GM15510 (cell line): Measurements from ENCODE around the gene CCNJL.

ENCODE experiments used
- POLR2A ChIP-seq: IDR thresholded peaks from 3 replicates; pipeline ENCODE4 v1.6.1; 2011; ENCODE audit warnings: borderline replicate concordance; ENCODE audit not compliant: insufficient read length; ENCODE audit errors: extremely low read depth

Gene CCNJL

DNA sequence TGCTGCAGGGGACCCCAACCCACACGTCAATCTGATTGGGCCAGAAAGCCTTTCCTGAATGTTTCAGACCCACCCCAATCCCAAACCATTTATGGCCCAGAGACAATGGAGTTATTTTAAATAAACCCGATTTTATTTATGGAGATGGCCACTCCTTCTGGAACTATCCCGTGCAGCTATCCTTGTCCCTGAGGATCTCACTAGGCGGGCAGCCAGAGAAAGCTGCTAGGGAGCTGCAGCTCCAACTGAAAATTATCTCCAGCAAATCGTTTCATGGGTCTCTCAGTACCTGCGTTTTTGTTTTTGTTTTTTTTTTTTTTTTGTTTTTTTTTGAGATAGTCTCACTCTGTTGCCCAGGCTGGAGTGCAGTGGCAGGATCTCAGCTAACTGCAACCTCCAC, 35.1 kb upstream of the CCNJL start:
- no peak for TF ChIP-seq POLR2A

DNA sequence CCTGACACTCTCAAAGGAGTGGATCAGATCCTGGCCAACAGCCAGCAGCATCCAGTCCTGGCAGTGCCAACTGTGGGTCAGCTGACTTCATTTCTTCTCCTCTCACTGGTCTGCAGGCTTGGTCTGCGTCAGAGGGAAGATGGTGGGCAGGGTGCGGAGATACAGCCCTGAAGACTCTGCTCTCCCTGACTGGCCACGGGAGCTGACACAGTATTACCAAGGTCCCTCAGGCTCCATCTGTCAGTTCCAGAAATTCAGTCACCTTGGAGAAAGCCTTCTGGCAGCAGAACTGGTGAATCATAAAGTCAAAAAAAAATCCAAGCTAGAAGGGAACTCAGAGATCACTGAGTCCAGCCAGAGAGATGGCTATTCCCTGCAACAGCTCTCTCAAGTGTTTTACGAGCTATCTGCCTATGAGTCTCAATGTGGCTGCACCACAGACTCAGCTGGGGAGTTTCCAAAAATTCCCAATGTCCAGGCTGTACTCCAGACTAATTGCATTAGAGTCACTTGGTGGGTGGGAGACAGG, 30.1 kb upstream of the CCNJL start:
- TF ChIP-seq POLR2A: no peak

DNA sequence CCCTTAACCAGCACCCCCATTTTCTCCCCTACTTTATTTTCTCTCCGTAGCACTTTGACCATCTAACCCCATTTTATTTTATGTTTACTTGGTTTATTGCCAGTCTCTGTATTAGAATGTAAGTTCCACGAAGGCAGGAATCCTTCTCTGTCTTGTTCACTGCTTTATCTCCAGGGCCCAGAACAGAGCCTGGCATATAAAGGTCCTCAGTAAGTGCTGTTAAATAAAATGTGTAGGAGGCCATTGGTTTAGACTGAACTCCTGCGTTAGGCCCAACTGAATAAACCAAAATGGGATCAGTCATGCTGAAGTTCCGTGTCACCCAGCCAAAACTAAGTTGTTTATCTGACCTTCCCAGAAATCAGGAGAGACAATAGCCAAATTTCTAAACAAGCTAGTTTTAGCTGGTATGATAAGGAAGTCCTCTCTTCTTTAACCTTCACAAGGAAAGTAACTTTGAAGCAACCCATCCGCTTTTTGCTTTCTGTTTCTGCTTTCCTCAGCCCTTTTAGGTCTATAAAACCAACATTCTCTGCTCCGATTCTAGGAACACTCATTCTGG, 29.0 kb upstream of the CCNJL start:
- no peak for TF ChIP-seq POLR2A

DNA sequence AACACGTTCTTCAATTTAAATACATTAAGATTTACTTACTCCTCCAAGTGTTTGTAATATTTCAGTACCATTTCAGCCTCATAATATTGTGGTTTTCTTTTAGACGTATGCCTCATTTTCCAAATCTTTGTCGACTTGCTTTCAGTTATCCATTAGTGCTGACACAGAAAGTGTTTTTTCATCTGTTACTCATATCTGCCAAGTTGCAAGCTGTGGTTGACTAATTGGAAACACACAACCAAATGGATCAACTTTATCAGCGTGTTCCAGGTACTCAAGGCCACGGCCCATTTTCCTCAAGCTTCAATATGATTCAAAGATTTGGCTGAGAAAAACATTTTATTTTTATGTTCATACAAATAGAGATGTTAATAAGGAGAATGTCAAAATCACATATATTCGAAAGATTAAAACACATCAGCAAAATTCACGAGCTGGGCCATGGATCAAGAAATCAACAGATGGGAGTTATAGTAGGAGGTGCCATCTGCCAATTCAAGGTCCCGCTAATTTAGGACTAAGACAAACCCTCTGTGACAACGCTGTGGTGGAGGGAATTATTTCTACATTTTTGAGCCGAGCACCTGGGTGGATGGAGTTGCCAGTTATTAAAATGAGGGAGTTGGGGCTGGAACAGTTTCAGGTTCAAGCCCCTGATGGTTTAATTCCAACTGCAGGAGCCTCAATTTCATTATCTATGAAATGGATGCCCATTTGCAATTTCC, 27.2 kb upstream of the CCNJL start:
- TF ChIP-seq POLR2A: no peak

DNA sequence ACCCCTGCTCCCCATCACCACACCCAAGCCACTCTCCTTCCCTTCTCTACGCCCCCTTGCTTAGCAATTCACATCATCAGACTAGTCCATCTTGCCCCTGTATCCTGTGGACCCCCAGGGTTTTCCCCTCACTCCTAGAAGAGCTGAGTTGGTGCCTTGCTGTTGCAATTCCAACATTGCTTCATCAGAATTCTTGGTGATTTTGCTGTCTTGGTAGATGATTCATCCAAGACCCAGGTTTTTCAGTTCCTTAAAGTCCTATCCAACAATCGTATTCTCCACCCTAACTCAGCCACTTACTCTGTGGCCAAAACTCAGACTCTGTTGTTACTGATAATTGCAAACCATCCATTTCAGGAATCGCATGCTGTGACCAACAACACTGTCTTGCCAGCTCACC, 21.4 kb upstream of the CCNJL start:
- TF ChIP-seq POLR2A: no peak

DNA sequence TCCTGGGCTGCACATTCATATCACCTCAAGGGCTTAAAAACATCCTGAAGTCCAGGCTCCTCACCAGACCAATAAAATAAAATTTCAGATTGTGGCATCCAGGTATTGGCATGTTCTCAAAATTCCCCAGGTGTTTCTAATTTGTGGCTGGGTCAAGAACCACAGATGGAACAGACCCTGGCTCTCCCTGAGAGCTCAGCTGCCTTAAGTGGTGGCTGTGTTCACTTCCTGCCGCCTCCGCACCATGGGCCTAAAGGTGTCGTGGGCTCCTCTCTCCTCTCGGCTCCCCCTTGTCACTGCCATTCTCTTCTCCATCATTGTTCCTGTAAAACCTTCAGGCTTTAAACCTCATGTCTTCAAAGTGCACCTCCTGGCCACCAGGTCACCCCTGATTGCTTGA, 17.8 kb upstream of the CCNJL start:
- TF ChIP-seq POLR2A: no peak

DNA sequence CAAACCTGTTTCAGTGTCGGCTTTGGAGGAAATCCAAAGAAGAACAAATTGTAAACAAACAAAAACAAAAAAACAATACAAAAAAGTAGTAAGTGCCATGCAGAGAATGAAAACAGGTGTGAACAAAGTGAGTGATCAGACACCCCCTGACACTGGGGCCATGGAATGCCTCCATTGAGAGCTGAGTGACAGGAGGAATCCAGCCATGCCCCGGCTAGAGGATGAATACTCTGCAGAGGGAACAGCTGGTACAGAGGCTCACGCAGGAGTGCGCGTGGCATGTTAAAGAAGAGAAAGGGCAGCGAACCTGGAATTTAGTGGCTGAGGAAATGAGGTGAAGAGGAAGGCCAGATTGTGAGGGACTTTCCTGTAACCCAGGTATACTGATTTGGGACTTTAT, 15.5 kb upstream of the CCNJL start:
- no peak for TF ChIP-seq POLR2A

DNA sequence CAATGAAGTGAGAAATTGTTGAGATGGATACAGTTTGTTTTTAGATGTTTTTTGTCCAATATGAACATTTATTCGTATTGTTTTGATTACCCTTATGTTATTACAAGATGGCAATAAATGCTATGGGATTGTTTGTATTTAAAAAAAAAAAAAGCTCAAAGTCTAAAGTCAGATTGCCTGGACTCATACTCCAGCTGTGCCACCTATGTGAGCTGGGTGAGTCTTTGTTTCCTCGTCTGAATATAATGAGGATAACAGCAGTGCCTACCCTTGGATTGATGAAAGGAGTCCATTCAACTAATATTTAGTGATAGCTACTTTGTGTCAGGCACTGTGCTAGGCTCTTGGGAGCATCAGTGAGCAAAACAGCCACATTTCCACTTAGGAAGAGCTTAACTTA, 14.6 kb upstream of the CCNJL start:
- TF ChIP-seq POLR2A: no peak

DNA sequence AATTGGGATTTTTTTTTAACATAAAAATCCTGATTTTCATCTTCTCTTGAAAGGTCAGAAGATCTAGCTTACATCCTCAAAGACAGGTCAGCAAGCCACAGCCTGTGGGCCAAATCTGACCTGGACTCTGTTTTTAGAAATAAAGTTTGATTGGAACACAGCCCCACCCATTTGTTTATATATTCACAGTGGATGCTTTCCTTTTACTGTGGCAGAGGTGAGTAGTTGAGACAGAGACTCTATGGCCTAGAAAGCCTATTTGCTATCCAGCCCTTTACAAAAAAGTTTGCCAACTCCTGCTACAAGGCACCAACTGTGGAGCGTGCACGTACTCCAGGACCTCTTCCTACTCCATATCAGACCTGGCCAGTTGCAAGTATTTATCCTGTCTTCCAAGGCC, 13.4 kb upstream of the CCNJL start:
- TF ChIP-seq POLR2A: no peak

DNA sequence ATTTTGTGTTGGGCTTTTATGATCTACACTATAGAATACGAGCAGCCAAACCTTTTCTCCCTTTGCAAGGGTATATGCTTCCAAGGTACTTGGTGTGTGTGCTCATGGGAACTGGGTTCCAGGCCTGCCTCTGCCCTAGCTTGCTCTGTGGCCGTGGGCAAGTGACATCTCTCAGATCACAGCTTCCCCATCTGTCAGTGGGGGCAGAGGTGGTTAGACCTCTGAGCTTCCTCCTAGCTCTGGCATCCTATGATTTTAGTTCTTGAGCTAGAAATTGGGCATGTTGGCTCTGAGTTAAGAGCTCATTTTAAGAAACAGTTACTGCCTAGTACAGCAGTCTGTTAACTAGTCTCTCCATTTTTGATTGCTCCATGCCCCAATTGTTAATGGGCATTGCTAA, 12.5 kb upstream of the CCNJL start:
- TF ChIP-seq POLR2A: no peak

DNA sequence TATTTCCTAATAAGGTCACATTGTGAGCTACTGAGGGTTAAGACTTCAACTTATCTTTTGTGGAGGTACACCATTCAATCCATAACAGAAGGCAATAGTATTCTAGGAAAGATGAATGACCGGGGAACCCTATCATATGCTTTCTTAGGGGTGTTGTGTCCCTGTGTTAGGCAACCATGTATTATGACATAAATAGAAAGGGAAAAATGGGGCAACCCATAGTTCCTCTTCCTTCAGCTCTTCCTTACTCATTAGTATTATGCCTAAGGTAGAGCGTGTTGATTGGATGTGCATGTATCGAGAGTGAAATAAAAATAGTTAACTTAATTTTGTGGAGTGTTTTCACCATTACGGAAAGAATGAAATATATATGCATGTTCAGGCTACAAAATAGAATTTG, 6.0 kb upstream of the CCNJL start:
- TF ChIP-seq POLR2A: no peak

DNA sequence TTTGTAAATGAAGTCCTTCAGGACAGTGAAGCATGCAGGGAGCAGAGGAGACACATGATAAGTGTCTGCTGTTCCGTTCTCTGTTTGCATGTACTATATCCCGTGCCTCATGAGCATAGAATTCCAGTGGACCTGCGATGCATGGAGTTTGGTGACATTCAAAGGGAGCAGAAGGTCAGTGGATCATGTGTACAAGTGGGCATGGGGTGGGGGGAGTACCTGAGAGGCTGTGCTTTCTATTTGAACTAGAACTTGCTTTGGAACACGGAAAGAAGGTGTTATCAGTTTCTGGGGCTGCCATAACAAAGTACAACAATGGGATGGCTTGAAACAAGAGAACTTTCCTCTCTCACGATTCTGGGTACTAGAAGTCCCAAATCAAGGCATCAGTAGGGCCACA, 5.1 kb upstream of the CCNJL start:
- no peak for TF ChIP-seq POLR2A

DNA sequence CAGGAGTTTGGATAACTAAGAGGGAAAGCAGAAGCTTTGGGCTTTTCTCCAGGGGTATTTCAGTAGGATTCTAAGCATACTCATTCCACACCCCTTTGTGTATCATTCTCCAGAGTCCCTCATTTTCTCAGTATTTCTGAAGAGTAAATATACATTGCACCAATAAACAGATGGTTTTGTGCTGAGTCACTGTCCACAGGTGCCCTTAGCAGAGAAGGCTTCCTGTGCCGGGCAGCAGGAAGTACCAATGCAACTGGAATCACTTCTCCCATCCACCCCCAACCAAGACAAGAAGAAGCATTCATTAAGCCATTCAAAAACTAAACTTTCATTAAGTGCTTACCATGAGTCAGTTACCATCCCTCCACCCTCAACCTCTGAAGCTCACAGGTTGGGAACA, 3.6 kb upstream of the CCNJL start:
- no peak for TF ChIP-seq POLR2A

DNA sequence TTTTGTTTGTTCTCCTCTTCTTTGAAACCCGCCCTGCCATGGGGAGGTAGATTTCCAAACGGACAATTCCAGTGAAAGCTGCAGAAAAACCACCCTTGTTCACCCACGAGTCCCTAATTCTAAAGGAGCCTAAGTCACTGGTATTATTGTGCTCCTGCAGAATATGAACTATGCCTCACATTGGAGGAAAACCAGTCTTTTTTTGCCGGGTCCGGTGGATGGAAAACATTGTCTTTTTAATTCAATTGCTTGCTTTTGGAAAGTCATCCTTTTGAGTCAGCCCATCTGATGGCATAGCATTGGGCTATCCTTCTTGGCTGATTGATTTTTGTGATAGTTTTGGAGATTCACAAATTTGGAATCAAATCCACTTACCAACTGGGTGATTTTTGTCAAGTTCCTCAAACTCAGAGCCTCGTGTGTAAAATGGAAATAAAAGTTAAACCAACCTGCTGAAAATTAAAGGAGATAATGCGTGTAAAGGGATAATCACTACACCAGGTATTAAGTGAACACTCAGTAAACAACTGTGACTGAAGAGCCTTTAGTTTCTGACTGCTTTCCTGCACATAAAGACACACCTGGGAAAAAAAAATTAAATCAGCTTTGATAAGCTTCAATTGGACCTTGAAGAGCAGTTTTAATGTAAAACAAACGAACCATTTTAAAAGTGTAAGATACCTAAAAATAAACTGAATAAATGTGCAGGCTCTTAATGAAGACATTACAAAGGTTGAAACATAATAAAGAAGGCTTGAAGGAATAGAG, 780 bp upstream of the CCNJL start:
- no peak for TF ChIP-seq POLR2A

DNA sequence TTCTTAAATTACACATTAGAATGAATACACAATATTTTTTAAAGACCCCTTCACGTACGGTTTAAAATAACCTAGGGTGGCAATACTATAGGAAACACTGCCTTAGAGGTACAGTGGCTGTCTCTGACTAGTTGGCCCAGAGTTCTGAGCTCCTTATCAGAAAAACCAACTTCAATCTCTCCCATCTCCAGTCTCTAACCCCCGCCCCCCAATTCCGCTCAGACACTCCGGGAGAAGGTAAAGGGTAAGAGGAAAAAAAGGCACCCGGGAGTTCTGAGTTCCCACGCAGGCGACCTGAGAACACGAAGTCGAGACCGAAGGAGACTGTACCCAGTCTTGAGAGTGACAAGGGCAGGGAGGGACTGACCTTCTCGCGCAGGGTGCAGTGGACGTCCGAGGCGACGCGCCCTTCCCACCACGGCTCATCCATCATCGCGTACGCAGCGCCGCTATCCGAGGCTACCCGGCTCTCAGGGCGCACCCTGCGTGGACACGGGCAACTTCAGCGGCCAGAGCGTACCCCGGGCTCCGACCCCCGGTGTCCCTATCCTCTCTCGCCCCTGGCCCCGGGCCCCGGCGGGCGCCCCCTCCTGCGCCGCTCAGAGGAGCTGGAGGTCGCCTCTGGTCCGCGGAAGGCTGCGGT, 752 bp downstream of the CCNJL start:
- no peak for TF ChIP-seq POLR2A

DNA sequence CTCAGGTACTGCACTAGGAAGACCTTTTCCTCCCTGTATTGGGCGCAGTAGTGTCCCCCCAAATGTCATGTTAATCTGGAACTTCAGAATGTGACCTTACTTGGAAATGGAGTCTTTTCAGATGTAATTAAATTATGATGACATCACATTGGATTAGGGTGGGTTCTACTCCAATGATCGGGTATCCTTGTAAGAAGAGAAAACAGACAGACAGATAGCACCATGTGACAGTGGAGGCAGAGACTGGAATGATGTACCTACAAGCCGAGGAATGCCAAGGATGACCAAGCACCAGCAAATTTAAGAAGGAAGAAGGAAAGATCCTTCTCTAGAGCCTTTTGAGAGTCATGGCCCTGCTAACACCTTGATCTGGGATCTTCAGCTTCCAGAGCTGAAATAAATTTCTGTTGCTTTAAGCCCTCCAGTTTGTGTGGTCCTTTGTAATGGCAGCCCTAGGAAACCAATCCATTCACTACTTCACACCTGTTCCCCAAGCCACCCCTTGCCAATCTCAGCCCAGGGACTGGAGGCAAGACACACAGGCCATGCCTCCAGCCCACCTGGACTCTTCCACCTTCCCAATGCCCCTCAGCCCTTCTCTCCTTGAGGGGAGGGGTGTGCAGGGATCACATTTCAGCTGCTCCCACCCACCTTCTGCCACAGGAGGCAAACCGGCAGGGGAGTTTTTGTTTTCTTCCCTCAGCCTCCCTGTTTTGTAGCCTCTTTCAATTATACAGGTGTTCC, 1.6 kb downstream of the CCNJL start:
- TF ChIP-seq POLR2A: no peak

DNA sequence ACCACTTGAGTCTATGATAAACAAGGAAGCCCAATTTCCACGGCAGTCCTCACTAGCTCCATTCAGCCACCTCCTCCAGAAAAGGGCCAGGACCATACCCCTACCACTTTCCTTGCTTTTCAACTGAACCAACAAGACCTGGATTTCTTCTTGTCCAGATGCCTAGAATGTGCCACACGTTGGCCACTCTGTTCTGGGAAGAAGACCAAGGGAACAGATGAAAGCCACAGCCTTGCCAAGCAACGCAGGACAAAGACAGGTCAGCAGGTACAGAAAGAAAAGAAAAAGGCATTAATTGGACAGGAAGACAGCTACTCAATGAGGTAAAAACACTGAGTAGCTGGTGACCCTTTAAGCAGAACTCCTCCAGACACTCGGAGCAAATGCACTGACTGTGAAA, 2.2 kb downstream of the CCNJL start:
- no peak for TF ChIP-seq POLR2A
